Stimulated activated effector memory CD8-positive, alpha-beta T cell treated with anti-CD3 and anti-CD28 coated beads, Interleukin-12 subunit alpha, Interleukin-12 subunit beta, amount 100 ng/mL, for 72 hours (primary cell): Measurements from ENCODE around the gene COL21A1.
"Not testable (repeated sequence)": the region's sequence is repeated elsewhere in the genome, so short reads cannot be mapped to it uniquely, and the experiment has no call there.

Experiments
- ATAC-seq: fragments of 150-1000 bp; cut with Tn5 transposase; 2 replicates; pipeline ENCODE4 v1.10.0; 2021
- DNase-seq, 2 donors: peaks; one replicate each; pipeline ENCODE4 v3.0.0; 2021 to 2022; ENCODE audit warnings: low spot score in 2 of 2
- H3K27ac Mint-ChIP-seq: one replicate; pipeline ENCODE4 v1.8.0; 2022; ENCODE audit warnings: mild to moderate bottlenecking, mixed read lengths
- H3K36me3 Mint-ChIP-seq: one replicate; pipeline ENCODE4 v1.8.0; 2022; ENCODE audit warnings: mild to moderate bottlenecking, mixed read lengths
- H3K4me1 Mint-ChIP-seq: one replicate; pipeline ENCODE4 v1.8.0; 2022; ENCODE audit warnings: mixed read lengths
- H3K4me3 Mint-ChIP-seq: one replicate; pipeline ENCODE4 v1.8.0; 2022; ENCODE audit warnings: mild to moderate bottlenecking, mixed read lengths
- H3K9me3 Mint-ChIP-seq: one replicate; pipeline ENCODE4 v1.8.0; 2022; ENCODE audit warnings: mixed read lengths

Gene COL21A1

DNA sequence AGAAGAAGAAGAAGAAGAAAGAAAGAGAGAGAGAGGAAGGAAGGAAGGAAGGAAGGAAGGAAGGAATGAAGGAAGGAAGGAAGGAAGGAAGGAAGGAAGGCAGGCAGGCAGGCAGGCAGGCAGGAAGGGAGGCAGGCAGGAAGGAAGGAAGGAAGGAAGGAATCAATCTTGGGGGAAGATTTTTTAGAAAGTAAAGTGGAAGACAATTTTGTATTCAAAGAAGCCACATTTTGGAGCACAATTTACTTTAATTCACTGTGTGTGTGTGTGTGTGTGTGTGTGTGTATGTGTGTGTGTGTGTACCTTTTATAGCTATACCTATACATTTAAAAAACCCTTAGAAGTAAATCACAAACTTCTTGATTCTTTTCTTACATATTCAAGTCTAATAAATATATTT lies 13.2 kb upstream of the COL21A1 start:
- H3K36me3 Mint-ChIP-seq, ATAC-seq, H3K4me1 Mint-ChIP-seq: not testable (repeated sequence)

DNA sequence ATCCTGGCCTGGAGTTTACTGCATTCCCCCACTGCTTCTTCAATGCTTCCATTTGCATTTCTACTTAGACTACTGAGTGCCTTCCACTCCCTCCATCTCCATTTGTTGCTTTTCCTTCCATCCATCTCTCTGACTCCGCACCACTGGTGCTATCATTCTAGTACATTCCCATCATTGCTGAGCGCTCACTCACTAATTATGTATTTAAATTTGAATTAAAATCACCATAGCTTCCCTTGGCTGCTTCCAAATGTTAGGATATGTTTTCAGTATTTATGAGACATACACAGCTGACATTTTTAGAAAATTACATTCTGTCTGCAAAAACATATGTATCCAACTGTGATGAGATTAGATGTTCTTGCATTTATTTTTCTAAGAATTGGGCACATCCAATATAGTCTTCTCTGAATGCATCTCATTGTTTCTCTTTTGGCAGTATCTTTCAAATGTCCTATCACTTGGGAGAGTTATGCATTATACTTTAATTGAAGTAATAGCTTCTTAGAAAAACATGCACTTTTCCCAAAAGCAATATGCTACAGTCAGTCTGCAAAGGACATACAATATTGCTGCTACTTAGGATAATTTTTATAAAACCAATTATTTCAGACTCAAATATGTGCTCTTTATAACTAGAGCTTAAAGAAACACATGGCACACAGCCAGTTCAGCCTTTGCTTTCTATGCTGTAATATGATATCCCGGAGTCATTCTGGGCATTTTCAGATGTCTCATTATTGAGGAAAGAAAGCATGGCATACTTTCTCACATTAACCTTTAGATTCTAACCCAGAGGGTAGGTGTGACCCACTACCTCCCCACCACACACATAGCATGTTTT lies 12.1 kb upstream of the COL21A1 start:
- DNase-seq (no peak), ATAC-seq (no peak)
- Mint-ChIP-seq H3K27ac (no peak overlapping the region), H3K36me3 (no peaks in the 10 kb centered on the region), H3K4me3 (no peak overlapping the region), H3K9me3 (peaks cover 6% of the 10 kb centered on the region), H3K4me1 (no peaks in the 10 kb centered on the region)

More for the DNA sequence above, 13.2 kb upstream of the COL21A1 start:
- H3K9me3 Mint-ChIP-seq, DNase-seq, H3K27ac Mint-ChIP-seq, H3K4me3 Mint-ChIP-seq: not testable (repeated sequence)

DNA sequence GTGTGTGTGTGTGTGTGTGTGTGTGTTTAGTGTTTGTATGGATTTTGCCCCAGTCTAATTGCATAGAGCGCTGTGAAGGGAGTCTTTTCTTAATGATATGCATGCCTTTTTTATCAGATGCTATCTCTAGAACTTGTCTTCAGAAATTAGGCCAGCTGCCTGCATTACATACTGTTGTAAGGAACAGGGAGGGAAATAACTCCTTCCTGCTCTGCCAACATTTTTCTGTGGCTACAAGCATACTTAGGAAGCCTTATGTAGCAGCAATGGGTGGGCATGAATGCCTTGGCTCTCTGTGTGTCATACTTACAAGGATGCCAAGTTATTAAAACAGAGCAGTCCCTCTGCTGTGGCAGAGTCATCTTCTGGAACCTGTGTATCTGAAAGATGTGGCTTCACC lies 8.0 kb upstream of the COL21A1 start:
- H3K27ac Mint-ChIP-seq: no peak overlapping the region
- no peaks in the 10 kb centered on the region for H3K4me1 Mint-ChIP-seq
- ATAC-seq (no peak), DNase-seq (no peak)
- H3K4me3 Mint-ChIP-seq: no peak overlapping the region
- H3K9me3 Mint-ChIP-seq: peaks cover 13% of the 10 kb centered on the region
- no peaks in the 10 kb centered on the region for H3K36me3 Mint-ChIP-seq

DNA sequence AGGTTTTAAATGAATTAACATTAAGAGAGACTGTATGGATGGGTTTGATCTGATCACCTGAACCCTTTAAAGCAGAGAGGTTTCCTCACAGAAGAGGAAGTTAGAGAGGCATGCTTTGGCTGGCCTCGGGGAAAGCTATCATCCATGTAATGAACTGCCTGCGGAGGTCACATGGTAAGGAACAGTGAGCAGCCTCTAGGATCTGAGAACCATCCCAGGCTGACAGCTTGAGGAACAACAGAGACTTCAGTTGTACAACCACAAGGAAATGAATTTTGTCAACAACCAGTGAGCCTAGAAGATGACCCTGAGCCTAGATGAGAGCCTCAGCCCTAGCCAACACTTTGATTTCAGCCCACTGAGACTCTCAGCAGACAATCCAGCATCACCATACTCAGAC lies 2.9 kb upstream of the COL21A1 start:
- H3K4me3 Mint-ChIP-seq: no peak overlapping the region
- no peak overlapping the region for H3K27ac Mint-ChIP-seq
- ATAC-seq: no peak
- no peaks in the 10 kb centered on the region for H3K36me3 Mint-ChIP-seq
- no peak for DNase-seq
- peaks cover 12% of the 10 kb centered on the region for H3K9me3 Mint-ChIP-seq
- H3K4me1 Mint-ChIP-seq: no peaks in the 10 kb centered on the region

DNA sequence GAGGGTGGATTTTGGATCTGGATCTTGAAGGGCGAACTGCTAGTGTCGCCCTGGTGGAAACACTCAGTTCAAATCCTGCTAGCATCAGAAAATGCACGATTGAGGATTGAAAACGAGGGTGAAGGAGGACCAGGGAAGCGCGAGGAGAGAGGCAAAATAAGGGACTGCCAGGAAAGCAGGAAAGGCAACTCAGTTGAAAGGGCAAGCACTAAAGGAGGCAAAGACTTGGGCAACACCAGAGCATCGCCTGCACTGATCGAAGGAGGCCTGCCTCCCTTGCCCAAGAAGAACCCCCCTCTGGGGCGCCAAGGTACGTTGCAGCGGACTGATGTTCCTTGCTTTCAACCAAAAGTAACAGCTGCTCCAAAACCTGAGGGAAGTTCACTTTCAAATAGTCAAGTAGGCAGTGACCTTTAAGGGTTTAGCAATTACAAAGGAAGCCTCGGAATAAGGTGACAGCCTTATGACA lies 308 bp upstream of the COL21A1 start:
- ATAC-seq (no peak), DNase-seq (no peak)
- Mint-ChIP-seq H3K4me3 (no peak overlapping the region), H3K9me3 (peaks cover 11% of the 10 kb centered on the region), H3K4me1 (no peaks in the 10 kb centered on the region), H3K36me3 (no peaks in the 10 kb centered on the region), H3K27ac (no peak overlapping the region)

DNA sequence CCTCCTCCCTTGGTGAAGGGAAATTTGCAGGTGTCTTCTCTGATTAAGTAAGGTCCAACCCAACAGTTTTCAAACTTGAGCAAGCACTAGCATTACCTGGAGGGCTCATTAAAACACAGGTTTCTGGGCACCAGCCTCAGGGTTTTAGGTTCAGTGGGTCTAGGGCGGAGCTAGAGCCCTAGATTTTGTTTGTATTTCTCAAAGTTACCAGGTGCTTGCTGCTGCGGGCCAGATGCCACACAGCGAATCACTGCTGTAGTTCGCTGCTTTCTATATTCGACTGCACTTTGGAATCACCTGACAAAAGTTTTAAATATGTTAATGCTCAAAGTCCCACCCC lies 869 bp downstream of the COL21A1 start:
- Mint-ChIP-seq H3K36me3 (no peaks in the 10 kb centered on the region), H3K9me3 (peaks cover 5% of the 10 kb centered on the region), H3K4me1 (no peaks in the 10 kb centered on the region), H3K27ac (no peak overlapping the region), H3K4me3 (no peak overlapping the region)
- DNase-seq (no peak), ATAC-seq (no peak)

DNA sequence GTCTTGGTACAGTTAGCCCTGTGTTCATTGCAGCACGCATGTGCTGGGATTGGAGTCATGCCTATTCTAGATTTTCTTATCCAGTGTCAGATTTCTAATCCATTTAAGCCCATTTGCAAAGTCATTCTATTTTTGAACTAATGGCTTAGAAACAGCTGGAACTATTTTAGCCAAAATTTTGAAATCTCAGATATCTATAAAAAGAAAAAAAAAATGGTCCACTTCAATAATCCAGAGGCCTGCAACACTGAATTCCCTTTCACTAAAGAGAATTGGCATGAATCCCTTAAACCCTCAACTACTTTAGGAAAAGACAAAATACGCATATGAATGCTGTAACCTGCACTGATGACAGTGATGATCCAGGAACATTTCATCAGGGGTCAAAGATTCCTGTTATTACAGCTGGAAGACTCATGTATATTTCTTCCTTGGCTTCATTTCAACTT lies 1.5 kb downstream of the COL21A1 start:
- no peaks in the 10 kb centered on the region for H3K36me3 Mint-ChIP-seq
- H3K4me3 Mint-ChIP-seq: no peak overlapping the region
- no peak overlapping the region for H3K27ac Mint-ChIP-seq
- H3K4me1 Mint-ChIP-seq: no peaks in the 10 kb centered on the region
- ATAC-seq (no peak), DNase-seq (no peak)
- peaks cover 2% of the 10 kb centered on the region for H3K9me3 Mint-ChIP-seq

DNA sequence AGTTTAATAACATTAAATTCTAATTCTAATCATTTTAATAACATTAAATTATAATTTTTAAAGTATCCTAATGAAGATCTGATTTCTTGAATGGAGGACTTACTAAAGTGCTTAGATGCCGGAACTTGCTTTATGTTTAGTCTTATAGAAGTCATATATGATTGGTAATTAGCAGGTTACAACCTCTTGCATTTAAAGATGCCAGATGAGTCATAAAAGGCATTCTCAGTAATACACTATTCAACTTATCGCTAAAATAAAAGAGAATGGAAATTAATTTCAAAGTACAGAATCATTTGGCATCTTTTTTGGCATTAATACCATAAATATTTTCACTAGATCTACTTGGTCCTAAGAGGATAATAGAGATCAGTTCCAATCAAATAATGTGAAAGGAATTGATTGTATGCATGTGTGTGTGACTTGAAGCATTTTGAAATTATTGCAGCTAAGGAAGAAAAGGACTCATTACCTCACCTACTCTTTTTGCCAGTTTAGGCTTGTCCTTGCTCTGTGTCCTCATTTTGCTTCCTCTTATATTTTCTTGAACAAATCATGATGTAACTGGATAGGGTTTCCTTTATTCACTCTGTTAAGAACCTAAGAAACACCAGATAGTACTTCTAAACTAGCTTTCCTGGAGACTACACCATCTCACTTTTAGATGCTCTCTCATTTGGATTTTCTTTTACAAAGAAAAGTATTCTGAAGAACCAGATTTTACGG lies 2.7 kb downstream of the COL21A1 start:
- H3K27ac Mint-ChIP-seq: no peak overlapping the region
- no peaks in the 10 kb centered on the region for H3K4me1 Mint-ChIP-seq
- DNase-seq: no peak
- H3K4me3 Mint-ChIP-seq: no peak overlapping the region
- H3K9me3 Mint-ChIP-seq: no peaks in the 10 kb centered on the region
- H3K36me3 Mint-ChIP-seq: no peaks in the 10 kb centered on the region
- no peak for ATAC-seq

DNA sequence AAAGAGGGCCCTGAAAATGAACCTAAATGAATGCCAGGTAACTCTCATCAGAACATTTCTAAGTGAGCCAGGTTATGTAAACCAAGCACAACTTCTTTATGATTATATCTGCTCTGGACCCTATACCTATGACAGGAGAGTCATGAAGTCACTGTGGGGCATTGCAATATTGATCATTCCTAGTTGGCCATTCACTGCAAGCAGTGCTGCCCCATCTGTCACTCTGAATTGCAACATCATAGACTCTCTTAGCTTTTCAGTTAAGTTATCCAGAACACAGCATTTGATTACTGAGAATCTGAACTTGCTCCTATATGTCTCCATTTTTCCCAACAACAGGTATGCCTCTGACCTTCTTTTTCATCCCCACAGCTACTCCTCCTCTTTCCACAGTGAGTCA lies 3.3 kb downstream of the COL21A1 start:
- Mint-ChIP-seq H3K4me3 (no peak overlapping the region), H3K9me3 (no peaks in the 10 kb centered on the region), H3K27ac (no peak overlapping the region), H3K4me1 (no peaks in the 10 kb centered on the region), H3K36me3 (no peaks in the 10 kb centered on the region)
- DNase-seq (no peak), ATAC-seq (no peak)

DNA sequence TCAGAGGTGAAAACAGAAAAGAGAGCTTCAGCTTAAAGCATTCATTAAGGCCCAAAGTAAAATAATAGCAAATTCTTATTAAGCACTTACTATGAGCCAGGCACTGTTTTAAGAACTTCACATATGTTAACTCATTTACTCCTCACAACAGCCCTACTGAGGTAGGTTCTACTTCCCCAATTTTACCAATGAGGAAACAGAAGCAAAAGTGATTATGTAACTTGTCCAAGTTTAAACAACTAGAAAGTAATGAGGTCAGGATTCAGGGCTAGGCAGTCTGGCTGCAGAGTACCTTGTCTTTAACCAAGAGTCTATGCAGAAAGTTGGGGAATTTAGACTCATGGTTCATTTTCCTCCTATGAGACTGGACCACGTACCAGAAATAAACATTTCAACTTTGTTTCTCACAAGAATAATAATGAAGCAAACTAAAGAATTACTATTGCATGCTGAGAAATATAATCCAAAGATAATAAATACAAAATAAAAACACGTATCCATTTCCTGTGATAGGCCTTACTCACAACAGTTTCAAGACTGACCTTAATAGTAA lies 3.8 kb downstream of the COL21A1 start:
- H3K9me3 Mint-ChIP-seq: no peaks in the 10 kb centered on the region
- H3K4me1 Mint-ChIP-seq: no peaks in the 10 kb centered on the region
- H3K36me3 Mint-ChIP-seq: no peaks in the 10 kb centered on the region
- H3K27ac Mint-ChIP-seq: no peak overlapping the region
- ATAC-seq (no peak), DNase-seq (no peak)
- no peak overlapping the region for H3K4me3 Mint-ChIP-seq

DNA sequence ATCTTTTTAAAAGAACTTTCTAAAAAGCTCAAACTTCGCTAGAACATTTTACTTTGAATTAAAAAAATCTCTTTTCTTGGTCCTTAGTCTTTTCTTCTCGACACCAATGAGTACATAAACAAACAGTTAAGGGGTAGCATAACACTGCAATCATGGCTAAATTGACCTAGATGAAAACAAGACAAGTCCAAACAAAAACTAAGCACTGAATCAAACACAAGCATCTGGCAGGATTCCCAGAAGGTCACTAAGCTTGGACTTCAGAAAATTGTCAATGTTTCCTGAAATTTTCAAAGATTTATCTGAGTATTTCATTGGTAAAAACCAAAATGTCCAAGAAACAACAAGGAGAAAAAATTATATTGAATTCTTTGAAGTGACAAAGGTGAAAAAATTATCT lies 5.0 kb downstream of the COL21A1 start:
- Mint-ChIP-seq H3K4me1 (no peaks in the 10 kb centered on the region), H3K4me3 (no peak overlapping the region), H3K9me3 (no peaks in the 10 kb centered on the region), H3K27ac (no peak overlapping the region), H3K36me3 (no peaks in the 10 kb centered on the region)
- DNase-seq (no peak), ATAC-seq (no peak)

DNA sequence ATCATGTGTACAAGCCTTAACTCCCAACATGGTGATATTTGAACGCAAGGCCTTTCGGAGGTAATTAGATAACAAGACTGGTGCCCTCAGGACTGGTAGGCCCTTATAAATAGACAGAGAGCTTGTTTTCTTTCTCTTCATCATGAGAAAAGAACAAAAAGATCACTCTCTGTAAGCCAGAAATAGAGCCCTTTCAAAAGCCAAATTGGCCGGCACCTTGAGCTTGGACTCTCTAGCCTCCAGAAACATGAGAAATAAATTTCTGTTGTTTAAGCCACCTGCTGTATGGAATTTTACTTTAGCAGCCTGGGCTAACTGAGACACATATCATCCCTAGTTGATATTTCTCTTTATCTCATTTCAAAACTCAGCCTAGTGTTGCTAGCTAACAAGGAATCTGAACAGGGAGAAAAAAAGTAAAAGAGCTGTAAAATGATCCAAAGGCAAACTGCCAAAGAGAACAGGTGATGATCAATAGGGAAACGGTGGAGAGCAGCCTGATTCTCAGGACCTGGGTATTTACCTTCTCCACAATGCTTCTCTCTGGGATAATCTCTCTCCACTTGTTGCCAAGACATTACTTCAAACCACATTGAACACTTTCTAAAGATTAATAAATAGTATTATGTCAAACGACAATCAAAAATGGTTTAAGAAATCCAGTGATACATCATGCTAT lies 6.1 kb downstream of the COL21A1 start:
- Mint-ChIP-seq H3K27ac (no peak overlapping the region), H3K4me3 (no peak overlapping the region), H3K9me3 (no peaks in the 10 kb centered on the region), H3K36me3 (no peaks in the 10 kb centered on the region), H3K4me1 (no peaks in the 10 kb centered on the region)
- ATAC-seq (no peak), DNase-seq (no peak)

DNA sequence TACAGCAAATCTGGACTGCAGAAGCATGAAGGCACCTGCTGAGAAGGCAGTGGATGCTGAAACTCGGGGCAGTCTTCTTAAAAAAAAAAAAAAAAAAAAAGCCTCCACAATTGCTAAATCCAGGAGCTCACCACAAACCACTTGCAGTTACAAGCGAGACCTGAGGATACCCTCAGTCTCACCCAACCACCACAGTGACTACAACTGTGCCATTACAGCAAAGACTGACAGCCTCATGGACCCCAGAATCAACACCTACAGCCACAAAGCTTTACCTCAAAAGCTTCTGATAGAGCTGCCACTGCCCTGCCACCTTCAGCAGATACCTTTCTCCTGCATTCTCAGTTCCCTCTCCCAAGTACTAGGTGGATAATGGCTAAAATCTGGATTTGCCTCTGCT lies 9.0 kb downstream of the COL21A1 start:
- peaks cover 5% of the 10 kb centered on the region for H3K9me3 Mint-ChIP-seq
- ATAC-seq (no peak), DNase-seq (no peak)
- H3K27ac Mint-ChIP-seq: no peak overlapping the region
- H3K36me3 Mint-ChIP-seq: no peaks in the 10 kb centered on the region
- H3K4me3 Mint-ChIP-seq: no peak overlapping the region
- no peaks in the 10 kb centered on the region for H3K4me1 Mint-ChIP-seq

DNA sequence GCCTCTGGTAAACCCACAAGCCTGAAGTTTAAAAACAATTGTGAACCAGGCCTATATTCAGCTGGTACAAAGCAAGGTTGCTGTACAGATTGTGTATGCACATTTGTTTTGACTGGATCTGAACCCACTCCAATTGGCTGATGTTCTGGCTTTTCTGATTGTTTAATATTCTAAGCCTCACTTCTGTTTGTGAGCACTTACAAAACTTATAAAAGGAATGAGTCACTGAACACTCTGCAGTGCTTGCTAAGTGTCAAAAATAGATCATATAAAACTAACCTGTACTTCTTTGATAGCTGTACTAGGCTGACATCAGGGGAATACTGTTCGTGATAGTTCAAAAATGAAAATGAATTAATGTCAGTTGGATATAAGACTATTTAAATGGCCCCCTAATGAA lies 12.1 kb downstream of the COL21A1 start:
- H3K9me3 Mint-ChIP-seq: peaks cover 5% of the 10 kb centered on the region
- no peak for ATAC-seq
- H3K4me3 Mint-ChIP-seq: no peak overlapping the region
- H3K27ac Mint-ChIP-seq: no peak overlapping the region
- DNase-seq: no peak
- H3K36me3 Mint-ChIP-seq: no peaks in the 10 kb centered on the region
- no peaks in the 10 kb centered on the region for H3K4me1 Mint-ChIP-seq

DNA sequence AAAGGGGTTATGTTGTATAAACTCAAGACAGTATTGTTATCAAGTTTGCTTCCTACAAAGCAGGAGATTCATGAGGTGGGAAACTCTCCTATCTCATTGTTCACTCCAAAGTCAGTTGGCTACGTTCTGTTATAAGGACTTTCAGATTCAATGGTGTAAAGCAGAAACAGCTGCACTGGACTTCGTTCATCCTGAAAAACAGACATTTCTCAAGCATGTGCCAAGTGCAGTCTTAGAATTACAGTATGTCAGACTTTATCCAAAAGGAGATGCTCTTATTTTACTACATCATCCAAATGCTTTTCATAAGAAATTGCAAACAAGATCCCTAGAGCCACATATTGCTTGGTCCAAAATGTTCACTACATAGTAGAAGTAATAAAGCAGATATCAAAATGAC lies 14.9 kb downstream of the COL21A1 start:
- H3K36me3 Mint-ChIP-seq: no peaks in the 10 kb centered on the region
- ATAC-seq (no peak), DNase-seq (no peak)
- no peak overlapping the region for H3K4me3 Mint-ChIP-seq
- H3K27ac Mint-ChIP-seq: no peak overlapping the region
- no peaks in the 10 kb centered on the region for H3K4me1 Mint-ChIP-seq
- peaks cover 11% of the 10 kb centered on the region for H3K9me3 Mint-ChIP-seq
